ENCODE data around the gene INTS11.

INTS11 gene

DNA sequence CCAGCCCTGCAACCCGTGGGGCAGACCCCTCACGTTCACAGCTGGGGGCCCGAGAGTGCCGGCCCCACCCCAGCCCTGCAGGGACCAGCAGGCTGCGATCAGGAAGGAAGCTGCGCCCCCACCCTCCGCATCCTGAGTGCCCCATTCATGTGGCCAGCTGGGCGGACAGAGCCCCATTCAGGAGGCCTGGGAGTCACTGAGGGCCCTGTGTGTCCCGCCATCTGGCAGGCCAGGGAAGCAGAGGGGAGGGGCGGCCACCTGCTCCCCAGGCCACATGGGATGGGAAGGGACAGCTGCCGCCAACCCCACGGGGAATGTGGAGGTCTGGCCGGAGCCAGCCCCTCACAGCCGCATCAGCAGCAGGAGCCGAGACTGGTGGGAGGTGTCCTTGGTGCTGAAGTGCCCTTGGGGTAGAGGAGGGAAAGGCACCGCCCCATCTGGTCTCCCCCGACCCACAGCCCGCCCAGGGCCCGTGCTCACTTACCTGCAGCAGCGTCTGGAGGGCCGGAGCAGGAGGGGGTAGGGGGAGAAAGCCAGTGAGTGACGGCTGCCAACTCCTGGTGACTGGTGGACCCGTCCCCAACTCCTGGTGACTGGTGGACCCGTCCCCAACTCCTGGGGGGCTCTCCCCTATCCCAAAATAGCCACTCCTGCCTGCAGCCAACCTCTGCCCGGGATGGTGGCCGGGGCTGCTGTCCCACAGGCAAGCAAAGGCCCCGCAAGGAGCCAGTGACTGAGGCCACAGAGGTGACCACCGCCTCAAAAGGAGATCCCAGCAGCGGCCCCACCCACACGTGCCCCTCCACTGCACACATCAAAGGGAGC is 25.4 kb downstream of the INTS11 start:
- no peak for DNase-seq

DNA sequence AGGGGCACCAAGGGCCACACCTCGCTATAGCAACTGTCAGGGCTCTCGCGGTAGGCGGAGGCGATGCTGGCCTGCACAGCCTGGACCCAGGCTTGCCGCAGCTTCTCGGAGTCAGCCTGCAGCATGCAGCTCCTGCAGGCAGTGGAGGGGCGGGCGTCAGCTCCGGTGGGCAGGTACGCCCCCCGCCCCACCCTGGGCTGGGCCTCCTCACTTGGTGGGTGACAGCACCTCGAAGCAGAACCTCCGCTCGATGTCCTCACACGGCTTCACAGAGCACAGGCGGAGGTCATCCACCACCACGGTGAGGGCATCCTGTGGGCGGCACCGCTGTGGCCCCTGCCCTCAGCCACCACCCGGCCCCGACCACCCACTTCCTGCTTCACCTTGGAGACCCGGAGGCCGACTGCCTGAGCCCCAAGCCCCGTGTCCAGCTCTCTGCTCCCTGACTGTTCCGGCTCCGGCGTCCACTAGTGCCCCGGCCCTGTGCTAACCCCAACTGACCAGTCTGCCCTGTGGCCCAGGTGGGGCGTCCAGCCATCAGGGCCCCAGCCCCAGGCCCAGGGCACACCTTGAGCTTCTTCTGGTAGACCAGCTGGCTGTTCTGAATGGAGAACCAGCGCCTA is 26.5 kb downstream of the INTS11 start:
- DNase-seq, result no peak

- no peak for DNase-seq
These were observed 28.1 kb downstream of the INTS11 start for GRCh38 chr1:1296070-1297061.

- no peak for DNase-seq
These were observed 29.1 kb downstream of the INTS11 start for GRCh38 chr1:1295154-1295923.

DNA sequence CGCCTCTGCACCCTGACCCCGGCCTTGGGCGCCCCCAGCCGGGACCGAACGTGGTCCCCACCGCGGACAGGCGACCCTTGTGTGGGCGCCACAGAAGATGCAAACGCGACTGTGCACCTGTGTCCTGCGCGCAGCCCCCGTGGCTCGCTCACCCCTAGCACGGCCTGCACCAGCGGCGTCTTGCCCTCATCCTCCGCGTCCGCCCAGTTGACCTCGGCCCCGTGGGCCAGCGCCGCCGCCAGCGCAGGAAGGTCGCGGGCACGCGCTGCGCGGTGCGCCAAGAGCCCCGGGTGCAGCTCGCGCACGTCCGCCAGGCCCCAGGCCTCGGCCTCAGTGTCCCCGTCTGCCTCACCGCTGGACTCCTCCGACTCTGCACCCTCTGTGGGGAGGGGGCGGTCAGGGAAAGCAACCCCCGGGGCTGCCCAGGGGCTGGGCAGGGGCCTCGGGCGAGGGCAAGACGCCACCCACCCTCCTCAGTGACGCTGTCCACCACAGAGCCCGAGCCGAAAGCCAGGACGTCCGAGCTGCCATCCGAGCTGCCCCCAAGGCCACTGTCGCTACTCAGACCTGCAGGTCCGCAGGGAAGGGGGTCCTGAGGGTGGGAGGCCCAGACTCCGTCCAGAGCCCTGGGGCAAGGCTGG is 30.1 kb downstream of the INTS11 start:
- no peak for DNase-seq

DNA sequence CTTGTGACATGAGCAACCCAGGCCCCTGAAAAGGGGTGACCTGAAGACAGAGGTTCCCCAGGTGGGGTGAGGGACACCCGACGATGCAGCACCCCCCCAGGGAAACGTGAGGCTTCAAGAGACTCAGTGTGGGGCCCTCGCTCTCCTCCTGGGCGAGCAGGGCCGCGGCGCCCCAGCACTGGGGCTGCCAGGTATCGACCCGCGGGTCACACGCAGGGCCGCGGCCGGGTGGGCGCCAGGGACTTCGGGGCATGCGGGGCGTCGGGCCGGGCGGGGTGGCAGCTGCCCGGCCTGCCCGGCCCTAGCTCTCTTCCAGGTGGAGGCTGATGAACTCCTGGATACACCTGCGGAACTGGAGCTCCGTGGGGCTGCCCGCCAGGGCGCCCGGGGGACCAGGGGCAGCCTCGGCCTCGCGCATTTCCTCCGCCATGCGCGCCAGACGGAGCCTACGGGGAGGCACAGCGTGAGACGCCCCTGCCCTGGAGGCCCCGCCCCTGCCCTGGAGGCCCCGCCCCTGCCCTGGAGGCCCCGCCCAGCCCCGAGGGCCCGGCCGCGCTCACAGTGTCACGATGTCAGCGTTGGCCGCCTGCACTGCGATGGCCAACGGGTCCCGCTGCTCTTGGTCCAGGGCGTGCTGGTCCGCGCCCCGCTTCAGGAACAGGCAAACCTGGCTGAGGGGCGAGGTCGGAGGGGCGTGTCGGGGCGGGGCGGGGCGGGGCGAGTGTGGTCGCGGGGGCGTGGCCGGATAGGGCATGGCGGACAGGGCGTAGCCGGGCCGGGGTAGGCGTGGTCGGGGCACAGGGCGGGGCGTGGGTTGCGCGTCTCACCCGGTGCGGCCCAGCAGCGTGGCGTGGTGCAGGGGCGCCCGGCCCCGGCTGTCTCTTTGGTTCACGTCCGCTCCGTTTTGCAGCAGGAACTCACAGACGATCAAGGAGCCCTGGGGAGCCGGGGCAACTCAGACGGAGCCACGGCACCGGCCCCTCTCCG is 30.9 kb downstream of the INTS11 start:
- no peak for DNase-seq

- no peak for DNase-seq
These were observed 31.6 kb downstream of the INTS11 start for GRCh38 chr1:1292851-1293250.

GRCh38 chr1:1292442-1292779 is 32.0 kb downstream of the INTS11 start:
- DNase-seq, result no peak

GRCh38 chr1:1291548-1292441 is 32.7 kb downstream of the INTS11 start:
- DNase-seq, result peak; percentile 72 to 75

GRCh38 chr1:1291023-1291528 is 33.4 kb downstream of the INTS11 start:
- no peak for DNase-seq

- peak; percentile 57 to 60 for DNase-seq
These were observed 34.2 kb downstream of the INTS11 start for GRCh38 chr1:1290238-1290731.

DNA sequence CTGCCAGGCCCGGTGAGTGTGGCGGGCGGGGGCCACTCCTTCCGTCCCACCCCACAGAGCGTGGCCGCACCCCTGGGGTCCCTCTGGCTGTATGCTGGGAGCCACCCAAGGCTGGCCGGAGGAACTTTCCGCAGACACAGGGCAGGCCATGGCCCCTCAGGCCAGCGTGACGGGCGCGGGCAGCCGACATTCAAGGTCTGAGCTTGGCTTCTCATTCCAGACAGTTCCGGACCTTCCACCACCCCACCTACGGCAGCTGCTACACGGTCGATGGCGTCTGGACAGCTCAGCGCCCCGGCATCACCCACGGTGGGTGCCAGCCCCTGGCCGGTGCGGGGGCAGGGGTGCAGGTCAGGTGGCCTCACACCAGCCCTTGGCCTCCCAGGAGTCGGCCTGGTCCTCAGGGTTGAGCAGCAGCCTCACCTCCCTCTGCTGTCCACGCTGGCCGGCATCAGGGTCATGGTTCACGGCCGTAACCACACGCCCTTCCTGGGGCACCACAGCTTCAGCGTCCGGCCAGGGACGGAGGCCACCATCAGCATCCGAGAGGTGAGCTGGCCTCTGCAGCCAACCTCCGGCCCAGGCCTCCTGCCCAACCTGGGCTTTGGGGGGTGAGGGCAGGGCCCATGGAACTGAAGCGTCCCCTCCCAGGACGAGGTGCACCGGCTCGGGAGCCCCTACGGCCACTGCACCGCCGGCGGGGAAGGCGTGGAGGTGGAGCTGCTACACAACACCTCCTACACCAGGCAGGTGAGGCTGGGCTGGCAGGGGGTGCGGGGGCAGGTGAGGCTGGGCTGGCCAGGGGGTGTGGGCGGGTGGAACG is 37.0 kb downstream of the INTS11 start:
- no peak for DNase-seq

- no peak for DNase-seq
These were observed 37.9 kb downstream of the INTS11 start for GRCh38 chr1:1286313-1287261.

DNA sequence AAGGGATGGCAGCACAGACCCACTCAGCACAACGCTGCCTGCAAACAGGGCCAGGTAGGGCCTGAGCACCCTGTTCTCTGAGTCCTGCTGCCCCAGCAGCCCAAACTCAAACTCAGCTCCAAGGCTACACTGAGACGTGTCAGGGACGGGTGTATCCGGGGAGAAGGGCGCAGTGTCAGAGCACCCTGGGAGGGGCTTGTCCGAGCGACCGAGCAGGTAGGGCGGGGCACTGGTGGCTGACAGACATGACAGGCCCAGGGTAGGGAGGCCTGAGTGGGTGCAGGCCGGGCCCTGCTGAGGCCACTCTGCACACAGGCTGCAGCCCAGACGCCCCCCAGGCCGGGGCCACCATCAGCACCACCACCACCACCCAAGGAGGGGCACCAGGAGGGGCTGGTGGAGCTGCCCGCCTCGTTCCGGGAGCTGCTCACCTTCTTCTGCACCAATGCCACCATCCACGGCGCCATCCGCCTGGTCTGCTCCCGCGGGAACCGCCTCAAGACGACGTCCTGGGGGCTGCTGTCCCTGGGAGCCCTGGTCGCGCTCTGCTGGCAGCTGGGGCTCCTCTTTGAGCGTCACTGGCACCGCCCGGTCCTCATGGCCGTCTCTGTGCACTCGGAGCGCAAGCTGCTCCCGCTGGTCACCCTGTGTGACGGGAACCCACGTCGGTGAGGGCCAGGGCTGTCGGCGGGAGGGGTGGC is 38.7 kb downstream of the INTS11 start:
- DNase-seq, result no peak

DNA sequence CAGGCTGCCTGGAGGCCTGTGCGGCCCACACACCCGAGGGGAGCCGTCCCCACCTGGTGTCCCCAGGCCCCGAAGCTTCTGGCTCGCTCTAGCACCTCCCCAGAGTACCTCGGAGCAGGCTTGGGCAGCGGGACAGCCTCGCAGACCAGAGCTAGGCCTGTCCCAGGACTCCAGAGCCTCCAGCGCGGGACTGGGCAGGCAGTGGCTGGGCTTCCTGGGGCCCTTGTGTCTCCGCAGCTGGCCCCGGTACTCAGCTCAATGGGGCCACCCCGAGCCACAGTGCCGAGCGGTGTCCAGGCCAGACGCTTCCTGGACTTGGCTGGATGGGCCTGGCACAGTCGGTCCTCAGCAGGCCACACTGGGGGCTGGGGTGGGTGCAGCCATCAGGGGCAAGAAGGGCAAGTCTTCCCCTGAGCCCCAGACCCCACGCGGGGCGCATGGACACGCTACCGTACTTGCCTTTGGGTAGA is 39.3 kb downstream of the INTS11 start:
- no peak for DNase-seq
